ENCODE data around the gene DMD.

DNA sequence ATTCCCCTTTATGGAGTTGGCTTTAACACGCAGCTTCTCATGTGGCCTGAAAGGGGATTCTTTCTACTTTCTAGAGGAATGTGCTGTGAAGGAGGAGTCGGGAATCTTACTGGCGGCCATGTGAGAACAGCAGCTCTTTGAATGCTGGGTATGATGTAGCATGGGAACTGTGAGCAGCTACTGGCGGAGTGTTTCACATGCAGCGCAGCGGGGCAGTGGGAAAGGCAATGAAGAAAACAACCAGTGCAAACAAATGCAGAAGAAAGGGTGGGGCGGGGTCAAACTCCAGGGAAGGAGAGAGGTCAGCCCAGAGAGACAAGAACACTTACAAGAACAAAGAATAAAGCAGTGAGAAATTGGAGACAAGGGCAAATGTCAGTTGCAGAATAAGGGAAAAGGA is 1775.8 kb downstream of the DMD start:
- TF ChIP-seq, protein P1, sequence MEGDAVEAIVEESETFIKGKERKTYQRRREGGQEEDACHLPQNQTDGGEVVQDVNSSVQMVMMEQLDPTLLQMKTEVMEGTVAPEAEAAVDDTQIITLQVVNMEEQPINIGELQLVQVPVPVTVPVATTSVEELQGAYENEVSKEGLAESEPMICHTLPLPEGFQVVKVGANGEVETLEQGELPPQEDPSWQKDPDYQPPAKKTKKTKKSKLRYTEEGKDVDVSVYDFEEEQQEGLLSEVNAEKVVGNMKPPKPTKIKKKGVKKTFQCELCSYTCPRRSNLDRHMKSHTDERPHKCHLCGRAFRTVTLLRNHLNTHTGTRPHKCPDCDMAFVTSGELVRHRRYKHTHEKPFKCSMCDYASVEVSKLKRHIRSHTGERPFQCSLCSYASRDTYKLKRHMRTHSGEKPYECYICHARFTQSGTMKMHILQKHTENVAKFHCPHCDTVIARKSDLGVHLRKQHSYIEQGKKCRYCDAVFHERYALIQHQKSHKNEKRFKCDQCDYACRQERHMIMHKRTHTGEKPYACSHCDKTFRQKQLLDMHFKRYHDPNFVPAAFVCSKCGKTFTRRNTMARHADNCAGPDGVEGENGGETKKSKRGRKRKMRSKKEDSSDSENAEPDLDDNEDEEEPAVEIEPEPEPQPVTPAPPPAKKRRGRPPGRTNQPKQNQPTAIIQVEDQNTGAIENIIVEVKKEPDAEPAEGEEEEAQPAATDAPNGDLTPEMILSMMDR (IDR thresholded peaks at IDR 0.05; ENCODE audit: insufficient read depth, low read depth, low read length) = no peak
- TF ChIP-seq EZH2 (IDR thresholded peaks at IDR 0.05; ENCODE audit: insufficient read depth, low read length) = no peak

Measured in astrocyte (in vitro differentiated cells and primary cell).